Measurements from ENCODE around the gene NAALADL2.

GRCh38 chr3:175413926-175414325, 554.8 kb downstream of the NAALADL2 start:
- no peak for TF ChIP-seq KDM1A (IDR thresholded peaks at IDR 0.05; ENCODE audit: borderline replicate concordance, low read length)
- no peak for TF ChIP-seq CTCF (IDR thresholded peaks at IDR 0.05; ENCODE audit: control extremely low read depth in 1 of 3, insufficient read depth in 1 of 3, low read depth in 1 of 3, low read length in 3 of 3)
- no peak for TF ChIP-seq MAFK (IDR thresholded peaks at IDR 0.05; ENCODE audit: low read depth, low read length)
- no peak for TF ChIP-seq TCF12 (IDR thresholded peaks at IDR 0.05; ENCODE audit: low read depth, low read length)
- TF ChIP-seq POLR2A (IDR thresholded peaks at IDR 0.05; ENCODE audit: control extremely low read depth in 1 of 2, low read depth in 2 of 2, low read length in 2 of 2): no peak
- no peak for TF ChIP-seq CEBPB (IDR thresholded peaks at IDR 0.05; ENCODE audit: low read depth, low read length)
